ENCODE data around the gene GLDN. TPM values are rescaled to one million over a fixed set of nuclear protein-coding genes. Genes with fewer than 3 reads are reported as not detected.

The GLDN gene
- total RNA-seq, 1 experiment from 2014 or later = 1.3 TPM

DNA sequence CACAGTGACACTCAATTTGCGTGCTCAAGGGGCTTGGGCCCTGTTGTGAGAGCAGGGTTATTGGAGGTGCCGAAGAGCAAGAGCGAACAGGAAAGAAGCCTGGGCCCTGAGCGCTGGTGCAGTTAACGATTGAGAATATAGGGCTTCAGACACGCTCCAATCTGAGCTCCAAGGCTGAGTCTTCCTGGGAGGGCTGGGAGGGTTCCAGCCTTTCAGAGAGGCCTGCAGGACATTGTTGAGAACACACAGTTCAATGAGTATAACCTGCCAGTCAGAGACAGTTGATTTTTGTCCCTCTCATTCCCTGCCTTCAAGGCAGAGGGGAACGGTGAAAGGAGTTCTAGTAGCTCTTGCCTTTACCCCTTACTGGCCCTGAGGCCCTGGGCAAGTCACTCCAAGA lies 47.3 kb downstream of the GLDN start:
- no peak overlapping the region for H3K4me2 ChIP-seq (ENCODE audit: insufficient read depth, insufficient read length, low read length)
- H2BK15ac ChIP-seq (ENCODE audit: low read depth, low read length) = no peak overlapping the region
- no peaks in the 10 kb centered on the region for H3K9me3 ChIP-seq (ENCODE audit: control insufficient read depth, low read depth, low read length)
- no peak overlapping the region for H3K56ac ChIP-seq (ENCODE audit: insufficient read length, low read depth, low read length)
- H3K9ac ChIP-seq (ENCODE audit: extremely low read depth, insufficient read length, low read length) = no peak overlapping the region
- no peak overlapping the region for H2BK12ac ChIP-seq (ENCODE audit: insufficient read length, low read depth, low read length)
- no CpG with 5 or more reads among the region's 7 CpGs for WGBS (ENCODE audit: extremely low coverage, insufficient read length, low lambda C conversion rate)
- H3K79me1 ChIP-seq (ENCODE audit: insufficient read depth, low read depth, low read length, poor library complexity, severe bottlenecking) = no peaks in the 10 kb centered on the region
- Mint-ChIP-seq H3K4me1 (peaks cover 17 to 18% of the 10 kb centered on the region in 2 experiments), H3K36me3 (ENCODE audit: insufficient read depth in 1 of 3, low read depth in 3 of 3) (peaks cover 0 to 3% (median 0%) of the 10 kb centered on the region in 3 experiments; a peak in 1 of 7 replicates), H3K9me3 (peaks cover 4 to 12% of the 10 kb centered on the region in 2 experiments; a peak in 4 of 5 replicates), H3K4me3 (no peak overlapping the region), H3K27me3 (ENCODE audit: low read depth) (peaks cover 3% of the 10 kb centered on the region), H3K27ac (no peak overlapping the region)
- no peak overlapping the region for H3K23ac ChIP-seq (ENCODE audit: insufficient read length, low read depth, low read length)
- no peak overlapping the region for H4K91ac ChIP-seq (ENCODE audit: insufficient read length, low read depth, low read length)
- DNase-seq = no peak
- peaks cover 6% of the 10 kb centered on the region; the same call in 1 of the 2 replicates for H3K4me1 ChIP-seq (ENCODE audit: insufficient read depth, low read length)
- no peak overlapping the region for H3K4ac ChIP-seq (ENCODE audit: low read depth, low read length)
- H3K23me2 ChIP-seq (ENCODE audit: insufficient read length, low read depth, low read length, poor library complexity, severe bottlenecking) = no peaks in the 10 kb centered on the region
- H3K79me2 ChIP-seq (ENCODE audit: insufficient read depth, low read length) = no peaks in the 10 kb centered on the region
- no peak overlapping the region for H2AFZ ChIP-seq (ENCODE audit: low read length)
- H3K18ac ChIP-seq (ENCODE audit: insufficient read length, low read depth, low read length) = no peak overlapping the region
- TF ChIP-seq, protein P1, sequence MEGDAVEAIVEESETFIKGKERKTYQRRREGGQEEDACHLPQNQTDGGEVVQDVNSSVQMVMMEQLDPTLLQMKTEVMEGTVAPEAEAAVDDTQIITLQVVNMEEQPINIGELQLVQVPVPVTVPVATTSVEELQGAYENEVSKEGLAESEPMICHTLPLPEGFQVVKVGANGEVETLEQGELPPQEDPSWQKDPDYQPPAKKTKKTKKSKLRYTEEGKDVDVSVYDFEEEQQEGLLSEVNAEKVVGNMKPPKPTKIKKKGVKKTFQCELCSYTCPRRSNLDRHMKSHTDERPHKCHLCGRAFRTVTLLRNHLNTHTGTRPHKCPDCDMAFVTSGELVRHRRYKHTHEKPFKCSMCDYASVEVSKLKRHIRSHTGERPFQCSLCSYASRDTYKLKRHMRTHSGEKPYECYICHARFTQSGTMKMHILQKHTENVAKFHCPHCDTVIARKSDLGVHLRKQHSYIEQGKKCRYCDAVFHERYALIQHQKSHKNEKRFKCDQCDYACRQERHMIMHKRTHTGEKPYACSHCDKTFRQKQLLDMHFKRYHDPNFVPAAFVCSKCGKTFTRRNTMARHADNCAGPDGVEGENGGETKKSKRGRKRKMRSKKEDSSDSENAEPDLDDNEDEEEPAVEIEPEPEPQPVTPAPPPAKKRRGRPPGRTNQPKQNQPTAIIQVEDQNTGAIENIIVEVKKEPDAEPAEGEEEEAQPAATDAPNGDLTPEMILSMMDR (conservative IDR thresholded peaks at IDR 0.05) = no peak
- H2BK5ac ChIP-seq (ENCODE audit: insufficient read length, low read length) = no peak overlapping the region
- no peak overlapping the region for H2AK5ac ChIP-seq (ENCODE audit: insufficient read length, low read length)
- H3K27ac ChIP-seq (ENCODE audit: insufficient read length, low read depth, low read length) = no peak overlapping the region
- no peak overlapping the region for H3K14ac ChIP-seq (ENCODE audit: insufficient read depth, low read length)
- no peak overlapping the region for H2BK20ac ChIP-seq (ENCODE audit: low read depth, low read length, poor library complexity, severe bottlenecking)
- no peak overlapping the region for H2BK120ac ChIP-seq (ENCODE audit: low read depth, low read length, poor library complexity, severe bottlenecking)
- no peak overlapping the region for H3T11ph ChIP-seq (ENCODE audit: low read length)
- no peak overlapping the region for H4K8ac ChIP-seq (replicated peaks; ENCODE audit: insufficient read length, low read depth, low read length)
- H4K20me1 ChIP-seq (ENCODE audit: control insufficient read depth, insufficient read depth, insufficient read length) = no peaks in the 10 kb centered on the region
- no peaks in the 10 kb centered on the region for H3K27me3 ChIP-seq (ENCODE audit: insufficient read depth, low read length)
- no peak overlapping the region for H4K5ac ChIP-seq (ENCODE audit: insufficient read length, low read depth, low read length)
